IPS-NIHi11 (cell line): ENCODE results near the gene PXN.
"Not testable (repeated sequence)": the region's sequence is repeated elsewhere in the genome, so short reads cannot be mapped to it uniquely, and the experiment has no call there.

ENCODE experiments used
- DNase-seq: peaks from one replicate; pipeline ENCODE4 v3.0.0; 2012; ENCODE audit warnings: mixed read lengths, low spot score

PXN gene

DNA sequence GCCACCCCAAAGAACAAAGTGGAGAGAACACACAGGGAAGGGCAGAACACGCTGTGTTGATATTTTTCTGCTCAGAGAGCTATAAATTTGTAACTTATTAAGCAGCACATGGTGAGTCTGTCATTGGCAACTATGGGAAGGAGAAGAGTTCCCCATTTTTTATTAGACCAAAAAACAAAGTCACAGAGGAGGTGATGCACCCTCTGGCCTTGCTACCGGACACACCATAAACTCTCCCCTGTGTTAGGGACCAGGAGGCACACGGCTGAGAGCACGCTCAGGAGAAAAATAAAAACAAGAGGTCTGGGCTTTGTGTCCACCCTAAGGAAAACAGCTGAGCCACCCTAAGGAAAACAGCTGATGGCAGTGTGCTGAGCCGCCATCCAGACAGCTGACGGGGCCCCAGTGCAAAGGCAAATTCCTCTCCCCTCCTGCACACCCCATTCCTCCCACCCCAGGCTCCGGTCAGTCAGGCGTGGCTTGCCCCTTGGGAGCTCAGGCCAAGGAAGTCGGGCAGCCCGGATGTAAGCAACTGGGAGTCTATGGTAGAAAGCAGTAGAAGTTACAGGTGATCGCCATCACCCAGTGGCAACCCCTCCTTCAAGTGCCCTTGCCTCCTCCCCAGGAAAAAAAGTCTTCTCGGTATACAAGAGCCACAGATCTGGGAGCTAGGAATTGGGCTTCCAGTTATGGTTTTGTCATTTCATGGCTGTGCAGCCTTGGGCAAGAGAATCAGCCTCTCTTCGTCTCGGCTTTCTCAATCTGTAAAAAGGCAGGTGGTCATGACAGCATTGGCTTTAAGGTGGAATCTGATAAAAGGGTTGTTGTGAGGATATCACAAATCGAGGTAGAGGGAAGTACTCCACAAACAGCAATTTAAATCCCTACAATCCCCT, 2.4 kb downstream of the PXN start:
- DNase-seq: no peak

- no peak for DNase-seq
These were observed 3.3 kb downstream of the PXN start for GRCh38 chr12:120261951-120262851.

GRCh38 chr12:120260607-120261006, 4.9 kb downstream of the PXN start:
- no peak for DNase-seq

- DNase-seq: no peak
These were observed 5.9 kb downstream of the PXN start for GRCh38 chr12:120259418-120260202.

GRCh38 chr12:120258323-120258896, 7.1 kb downstream of the PXN start:
- DNase-seq: no peak

DNA sequence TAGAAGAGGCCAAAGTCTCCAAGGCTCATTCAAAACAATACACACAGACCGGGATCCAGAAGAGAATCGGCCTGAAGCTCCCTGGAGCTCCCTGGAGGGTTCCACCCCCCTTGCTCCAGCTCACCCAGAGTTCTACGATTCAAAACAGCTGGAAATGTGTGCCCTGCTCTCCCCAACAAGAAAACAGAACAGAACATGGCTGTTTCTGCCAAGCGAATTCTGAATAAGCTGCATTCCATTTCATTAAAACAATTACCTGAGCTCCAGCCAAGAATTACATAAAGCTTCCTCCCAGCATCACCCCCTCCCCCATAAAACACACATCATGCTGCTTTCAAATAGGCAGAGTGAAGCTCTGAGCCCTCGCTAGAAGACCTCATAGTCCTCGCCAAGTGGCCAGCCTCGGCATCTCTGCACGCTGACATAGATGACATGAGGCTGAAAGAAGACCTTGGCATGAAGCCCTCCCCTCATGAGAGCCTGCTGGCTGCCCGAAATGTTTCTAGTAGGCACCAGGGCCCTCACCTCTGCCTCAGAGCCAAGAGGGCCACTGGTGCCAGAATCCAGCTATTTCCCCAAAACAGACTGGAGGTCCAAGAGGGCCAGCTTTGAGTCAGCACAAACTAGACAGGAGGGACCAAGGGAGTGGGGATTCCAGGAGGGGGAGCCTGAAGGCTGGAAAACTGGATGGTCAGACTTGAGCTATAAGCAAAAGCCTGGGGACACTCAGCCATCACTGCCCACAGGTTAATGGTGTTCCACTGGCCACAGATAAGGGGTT, 8.3 kb downstream of the PXN start:
- DNase-seq: peak; percentile 59

DNA sequence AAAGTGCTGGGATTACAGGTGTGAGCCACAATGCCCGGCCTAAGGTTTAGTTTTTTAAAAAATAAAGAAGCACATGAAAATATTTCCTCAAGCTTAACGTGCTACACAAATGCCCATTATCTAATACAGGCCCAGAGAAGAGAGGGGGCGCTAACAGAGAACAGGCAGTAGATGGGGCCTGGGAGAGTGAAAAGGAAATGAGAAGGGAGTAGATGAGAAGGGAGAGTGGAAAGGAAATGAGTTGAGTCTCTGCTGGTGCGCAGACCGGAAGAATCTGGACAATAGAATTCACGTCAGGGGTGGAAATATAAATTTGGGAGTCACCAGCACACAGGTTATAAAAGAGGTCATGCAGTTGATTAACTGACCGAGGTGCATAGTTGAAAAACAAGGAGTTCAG, 10.7 kb downstream of the PXN start:
- no peak for DNase-seq

- not testable (repeated sequence) for DNase-seq
These were observed 12.2 kb downstream of the PXN start for GRCh38 chr12:120253313-120253712.

GRCh38 chr12:120252071-120252906, 13.2 kb downstream of the PXN start:
- no peak for DNase-seq

DNA sequence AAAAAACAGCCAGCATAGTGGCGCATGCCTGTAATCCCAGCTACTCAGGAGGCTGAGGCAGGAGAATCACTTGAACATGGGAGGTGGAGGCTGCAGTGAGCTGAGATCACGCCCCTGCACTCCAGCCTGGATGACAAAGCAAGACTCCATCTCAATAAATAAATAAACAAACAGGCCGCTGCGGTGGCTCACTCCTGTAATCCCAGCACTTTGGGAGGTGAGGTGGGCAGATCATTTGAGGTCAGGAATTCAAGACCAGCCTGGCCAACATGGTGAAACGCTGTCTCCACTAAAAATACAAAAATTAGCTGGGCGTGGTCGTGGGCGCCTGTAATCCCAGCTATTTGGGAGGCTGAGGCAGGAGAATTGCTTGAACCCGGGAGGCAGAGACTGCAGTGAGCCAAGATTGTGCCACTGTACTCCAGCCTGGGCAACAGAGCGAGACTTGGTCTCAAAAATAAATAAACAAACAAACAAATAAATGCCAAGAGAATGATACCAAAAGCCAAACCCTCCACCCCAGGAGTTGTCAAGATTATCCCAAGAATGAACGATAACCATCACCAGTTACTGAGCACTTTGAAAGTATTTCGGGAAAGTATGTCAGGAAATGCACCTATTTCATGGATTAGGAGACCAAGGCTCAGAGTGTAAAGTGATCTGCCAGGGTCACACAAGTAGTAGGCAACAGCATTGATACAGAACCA, 14.0 kb downstream of the PXN start:
- not testable (repeated sequence) for DNase-seq

DNA sequence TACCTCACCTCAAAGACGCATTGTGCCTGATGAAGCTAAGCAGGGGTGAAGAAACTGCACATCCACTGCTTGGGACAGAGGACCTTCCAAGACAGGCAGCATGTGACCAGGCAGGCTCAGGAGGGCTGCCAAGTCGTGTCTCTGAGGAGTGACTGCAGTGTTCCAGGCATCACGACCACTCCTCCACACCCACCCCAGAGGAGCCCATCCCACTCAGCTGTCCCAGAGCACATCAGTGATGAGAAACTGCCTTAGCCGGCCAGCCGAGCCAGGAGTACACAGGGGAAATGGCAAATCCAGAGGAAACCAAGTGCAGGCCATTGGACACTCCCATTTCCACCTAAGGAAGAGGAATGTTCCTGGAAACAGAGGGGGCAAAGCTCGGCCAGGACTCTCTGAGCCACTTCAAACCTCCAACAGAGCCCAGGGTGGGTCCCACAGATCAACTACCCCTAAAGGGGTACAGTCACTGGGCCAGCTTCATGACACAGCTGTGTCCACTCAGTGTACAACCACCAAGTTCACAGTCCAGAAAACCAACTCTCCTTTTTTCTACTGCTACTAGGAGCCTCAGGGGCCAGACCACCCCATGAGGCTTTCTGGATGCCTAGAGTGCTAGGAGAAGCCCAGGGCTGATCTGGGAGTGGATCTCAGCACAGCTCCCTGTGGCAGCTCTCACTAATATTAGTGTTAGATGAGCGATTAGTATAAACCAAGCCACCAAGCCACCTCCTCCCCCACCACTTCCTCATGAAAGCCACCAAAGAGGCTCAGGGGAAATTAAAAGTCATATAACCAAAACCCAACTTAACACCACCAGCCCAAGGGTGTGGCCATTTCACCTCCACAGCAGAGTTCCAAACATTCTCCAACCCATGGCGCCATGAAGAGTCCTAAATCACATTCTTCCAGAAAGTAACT, 15.4 kb downstream of the PXN start:
- DNase-seq: no peak

- DNase-seq: no peak
These were observed 16.2 kb downstream of the PXN start for GRCh38 chr12:120249266-120249874.

DNA sequence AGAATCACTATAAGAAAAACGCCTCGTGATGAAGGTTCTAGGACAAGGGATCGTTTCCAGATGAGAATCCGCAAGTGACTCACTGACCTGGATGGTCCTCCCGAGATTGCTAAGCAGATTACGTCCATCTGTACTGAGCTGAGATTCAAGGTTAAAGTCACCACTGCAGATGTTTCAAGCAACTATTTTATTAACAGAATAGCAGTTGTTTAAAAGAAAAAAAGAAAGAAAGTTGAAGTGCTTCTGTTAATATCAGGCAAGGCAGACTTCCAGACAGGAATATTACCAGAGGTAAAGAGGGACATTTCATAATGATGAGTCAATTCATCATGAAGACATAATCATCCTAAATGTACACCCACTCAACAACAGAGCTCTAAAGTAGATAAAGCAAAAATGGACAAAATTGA, 17.9 kb downstream of the PXN start:
- DNase-seq: no peak

DNA sequence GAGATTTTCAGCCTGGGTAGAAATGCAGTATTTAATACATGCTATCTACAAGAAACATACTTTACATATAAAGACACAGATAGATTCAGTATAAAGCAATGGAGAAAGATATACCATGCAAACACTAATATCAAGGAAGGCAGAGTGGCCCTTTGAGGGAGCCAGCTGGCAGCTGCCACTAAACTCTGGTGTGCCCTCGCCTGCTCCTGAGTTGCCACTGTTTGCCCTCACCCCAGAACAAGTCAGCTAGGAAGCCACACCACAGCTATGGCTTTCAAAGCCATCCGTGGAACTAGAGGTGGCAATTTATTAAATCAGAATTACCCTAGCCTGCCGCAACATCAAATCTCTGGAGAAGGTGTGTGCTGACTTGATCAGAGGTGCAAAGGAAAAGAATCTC, 18.3 kb downstream of the PXN start:
- DNase-seq: no peak

GRCh38 chr12:120246705-120247104, 18.8 kb downstream of the PXN start:
- DNase-seq: not testable (repeated sequence)

GRCh38 chr12:120242971-120243699, 22.4 kb downstream of the PXN start:
- DNase-seq: no peak

DNA sequence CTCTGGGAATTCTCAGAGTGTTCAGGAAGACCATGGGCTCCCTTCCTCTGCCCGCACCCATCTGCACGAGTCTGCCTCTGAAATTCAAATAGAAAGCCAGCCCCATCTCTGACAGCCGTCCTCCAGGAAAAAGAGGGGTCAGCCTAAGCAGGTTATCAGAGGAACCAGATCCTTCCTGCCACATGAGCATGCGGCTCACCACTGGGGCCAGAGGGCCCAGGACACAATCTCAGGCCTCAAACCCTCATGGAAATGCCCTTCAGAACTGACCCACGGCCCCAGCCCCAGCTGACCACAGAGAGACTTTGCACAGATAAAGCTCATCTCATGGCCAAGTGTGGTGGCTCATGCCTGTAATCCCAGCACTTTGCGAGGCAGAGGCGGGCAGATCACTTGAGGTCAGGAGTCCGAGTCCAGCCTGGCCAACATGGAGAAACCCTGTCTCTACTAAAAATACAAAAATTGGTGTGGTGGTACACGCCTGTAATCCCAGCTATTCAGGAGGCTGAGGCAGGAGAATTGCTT, 23.2 kb downstream of the PXN start:
- no peak for DNase-seq
